Superior temporal gyrus (tissue), 1 donor: ENCODE results near the gene TTC28.
A peak's percentile ranks its signal among the peaks of the same experiment; 100 is the strongest.

ENCODE experiments used
- DNase-seq: peaks from one replicate; pipeline ENCODE4 v3.0.0-alpha.2; 2016; ENCODE audit errors: extremely low spot score

The TTC28 gene

DNA sequence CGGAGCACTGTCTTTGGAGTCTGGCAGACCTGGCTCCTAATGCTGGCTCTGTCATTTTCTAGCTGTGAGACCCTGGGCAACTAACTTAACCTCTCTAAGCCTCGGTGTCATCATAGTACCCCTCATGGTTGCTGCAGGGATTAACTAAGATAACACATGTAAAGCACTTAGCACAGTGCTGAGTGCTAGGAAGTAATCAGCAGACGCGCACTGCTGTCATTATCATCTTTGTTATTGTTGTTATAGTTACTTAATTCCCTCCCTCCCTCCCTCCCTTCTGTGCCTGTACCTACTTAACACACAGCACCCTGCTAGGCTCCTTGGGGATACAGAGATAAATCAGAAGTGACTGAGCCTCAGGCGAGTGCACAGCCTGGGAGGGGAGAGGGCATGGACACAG, 655.9 kb downstream of the TTC28 start:
- no peak for DNase-seq

DNA sequence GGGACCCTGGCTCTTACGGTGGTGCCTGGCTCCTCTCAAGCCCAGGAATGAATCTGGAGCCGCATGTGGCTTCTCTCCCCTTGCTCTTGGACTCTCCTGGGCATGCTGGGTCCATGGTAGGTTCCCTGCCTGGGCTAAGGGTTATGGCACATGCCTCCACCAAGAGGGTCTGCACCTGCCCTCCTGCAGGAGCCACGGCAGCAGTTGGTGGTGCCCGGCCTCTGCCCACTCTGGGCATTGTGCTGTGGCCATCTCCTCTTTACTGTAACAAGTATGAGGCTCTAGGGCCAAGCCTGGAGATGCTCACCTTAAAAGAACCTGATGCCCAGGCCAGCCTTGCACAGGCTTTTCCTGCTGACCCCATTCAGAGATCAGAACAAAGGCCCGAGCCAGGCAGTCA, 656.6 kb downstream of the TTC28 start:
- DNase-seq, result no peak

DNA sequence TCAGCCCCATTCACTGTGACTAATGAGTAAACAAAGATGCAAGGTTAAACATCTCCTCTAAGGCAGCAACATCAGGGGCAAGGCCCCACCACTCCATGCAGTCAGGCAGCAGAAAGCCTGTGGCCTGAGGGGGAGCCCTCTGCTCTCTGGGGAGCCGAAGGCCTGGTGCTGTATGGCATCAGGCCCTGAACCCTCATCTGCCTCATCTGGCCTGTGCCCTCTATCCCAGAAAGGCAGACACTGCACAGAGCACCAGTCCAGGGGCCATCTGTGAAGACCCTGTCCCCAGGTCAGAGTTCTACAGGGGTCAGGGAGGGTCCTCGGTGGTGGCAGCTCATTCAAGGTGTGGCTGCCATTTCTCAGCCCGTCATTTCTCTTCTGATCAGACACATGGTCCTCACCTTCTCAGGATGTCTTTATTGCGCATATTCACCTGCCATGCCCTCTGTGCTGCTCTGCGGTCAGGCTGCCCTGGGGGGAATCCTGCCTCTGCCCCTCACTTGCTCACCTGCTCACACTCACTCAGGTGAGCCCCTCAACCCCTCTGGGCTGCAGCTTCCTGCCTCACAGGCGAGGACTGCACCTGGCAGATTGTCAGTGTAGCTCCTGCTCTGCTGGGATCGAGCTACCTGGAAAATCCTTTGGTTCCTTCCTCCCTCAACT, 657.5 kb downstream of the TTC28 start:
- no peak for DNase-seq

DNA sequence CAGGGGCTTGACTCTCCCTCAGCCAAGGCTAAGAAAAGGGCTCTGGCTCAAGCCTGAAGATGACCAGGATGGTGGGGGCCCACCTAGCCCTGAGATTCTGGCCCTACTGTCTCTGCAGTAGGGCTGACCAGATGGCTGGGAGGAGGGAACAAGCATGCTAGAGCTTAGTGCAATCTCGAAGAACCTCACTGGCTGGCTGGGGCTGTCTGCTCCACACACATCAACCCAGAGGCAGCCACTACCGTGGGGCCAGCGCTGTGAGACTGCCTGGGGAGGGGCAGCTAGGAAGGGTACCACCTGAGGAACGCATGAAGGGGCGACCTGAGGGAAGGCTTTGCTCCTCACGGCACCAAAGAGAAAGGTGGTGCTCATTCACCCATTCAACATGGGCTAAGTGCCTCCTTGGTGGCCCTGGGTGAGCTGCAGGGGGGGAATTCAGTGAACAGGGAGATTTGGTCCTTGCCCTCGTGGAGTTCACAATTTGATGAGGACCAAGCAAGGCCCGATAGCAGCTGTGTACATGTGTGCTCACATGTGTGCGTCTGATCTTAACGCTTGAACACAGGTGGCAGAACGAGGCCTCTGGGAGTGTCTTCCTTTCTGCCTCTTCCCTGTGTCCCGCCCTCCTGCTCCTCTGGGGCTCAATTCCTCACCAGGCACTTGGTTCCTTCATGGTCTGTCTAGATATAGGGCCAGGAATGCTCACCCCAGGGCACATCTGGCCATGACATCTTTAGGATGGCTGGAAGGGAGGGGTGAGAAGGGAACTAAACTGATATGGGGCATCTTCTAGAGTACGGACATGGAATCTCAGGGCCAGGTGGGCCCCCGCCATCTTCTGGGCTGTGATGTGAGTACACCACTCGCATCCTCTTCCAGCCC, 658.3 kb downstream of the TTC28 start:
- DNase-seq, result no peak

DNA sequence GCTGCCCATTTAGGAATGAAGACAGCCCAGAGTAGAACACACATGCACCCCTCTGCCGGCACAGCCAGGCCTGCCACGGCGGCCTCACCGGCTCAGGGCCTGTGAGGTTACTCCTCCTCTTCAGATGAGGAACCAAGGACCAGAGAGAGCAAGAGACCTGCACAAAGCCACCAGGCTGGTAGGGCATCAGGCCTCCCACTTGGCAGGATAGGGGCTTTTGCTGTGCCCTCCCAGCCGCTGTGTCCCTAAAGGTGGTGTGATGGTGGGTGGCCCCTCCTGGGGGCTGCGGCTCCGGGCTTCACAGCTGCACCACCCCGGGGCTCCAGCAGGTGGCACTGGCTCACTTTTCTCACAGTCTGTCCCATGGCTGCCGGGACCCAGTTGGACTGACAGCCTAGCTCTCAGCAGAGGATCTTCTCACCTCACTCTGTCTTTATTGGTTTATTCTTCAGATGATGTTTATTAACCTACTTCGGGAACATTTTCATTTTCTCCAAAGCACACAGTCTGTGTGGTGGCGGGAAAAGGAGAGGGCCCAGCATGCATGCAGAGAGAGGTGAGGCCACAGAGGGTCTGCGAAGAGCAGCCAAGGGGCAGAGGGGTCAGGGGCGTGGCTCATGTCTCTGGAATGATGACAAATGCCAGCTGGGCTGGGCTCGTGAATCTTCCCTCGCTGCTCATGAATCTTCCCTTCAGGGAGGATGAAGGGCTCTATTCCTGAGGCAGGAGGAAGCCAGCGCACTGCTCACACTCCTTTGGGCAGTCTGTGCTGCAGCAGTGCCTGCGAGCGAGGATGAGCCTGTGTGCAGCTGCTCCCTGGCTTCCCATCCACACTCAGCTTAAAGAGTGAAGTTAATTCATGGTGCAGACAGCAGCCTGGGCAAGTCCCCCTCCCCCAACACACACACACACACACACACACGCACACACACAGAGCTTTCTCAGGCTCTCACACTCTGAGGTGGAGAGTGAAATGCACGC, 659.5 kb downstream of the TTC28 start:
- peak; percentile 81 for DNase-seq

DNA sequence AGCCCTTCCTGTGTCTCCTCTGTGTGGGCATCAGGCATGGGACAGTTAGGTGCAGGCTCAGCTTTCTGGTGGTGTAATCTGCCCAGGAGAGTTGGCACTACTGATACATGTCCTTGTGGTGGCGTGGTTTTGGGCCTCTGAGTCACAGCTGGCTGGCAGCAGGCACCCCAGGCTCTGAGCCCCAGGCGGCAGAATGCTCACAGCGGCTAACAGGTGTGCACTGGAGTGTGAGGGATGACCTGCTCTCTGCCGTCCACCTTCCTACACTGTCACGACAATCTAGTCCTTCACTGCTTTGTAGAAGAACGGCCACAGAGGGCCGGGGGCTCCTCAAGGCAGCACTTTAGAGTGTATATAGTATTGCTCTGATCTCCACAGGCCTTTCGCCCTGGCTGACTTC, 660.3 kb downstream of the TTC28 start:
- no peak for DNase-seq

DNA sequence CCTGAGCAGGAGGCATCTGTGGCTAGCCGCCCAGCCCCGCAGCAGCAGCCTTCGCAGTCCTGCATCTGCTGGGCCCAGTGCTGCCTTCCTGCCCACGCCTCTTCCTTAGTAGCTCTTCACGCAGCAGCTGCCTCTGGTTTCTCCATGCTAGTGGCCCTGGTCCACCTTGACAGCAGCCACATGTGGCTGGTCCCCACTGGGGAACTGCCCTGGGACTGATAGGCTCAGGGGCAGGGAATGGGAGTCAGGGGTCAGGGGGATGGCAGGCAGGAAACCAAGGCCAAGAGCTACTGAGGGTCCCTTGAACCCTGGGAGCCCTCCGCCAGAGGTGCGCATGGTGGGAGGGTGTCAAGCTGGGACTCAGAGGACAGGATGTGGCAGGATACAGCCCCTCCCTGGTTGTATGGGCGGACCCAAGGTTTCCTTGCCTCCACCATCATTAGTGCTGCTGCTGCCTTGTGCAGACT, 661.1 kb downstream of the TTC28 start:
- DNase-seq, result no peak

DNA sequence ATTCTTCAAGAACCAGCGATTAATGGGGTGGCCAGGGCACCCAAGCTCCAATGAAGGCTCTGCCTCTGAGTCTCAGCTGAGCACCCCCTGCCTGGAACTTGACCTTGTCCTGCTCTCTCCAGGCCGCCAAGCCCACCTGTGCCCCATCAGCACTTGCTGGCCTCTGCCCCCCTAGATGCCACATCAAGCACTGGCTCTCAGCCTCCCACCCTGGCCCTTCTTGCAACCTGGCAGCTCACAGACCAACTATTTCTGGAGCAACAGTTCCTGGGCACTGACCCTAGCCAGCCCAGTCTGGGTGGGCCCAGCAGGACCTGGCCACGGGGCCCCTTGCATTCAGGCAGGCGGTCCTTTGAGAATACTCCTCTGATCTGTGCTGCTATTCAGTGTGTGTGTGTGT, 661.8 kb downstream of the TTC28 start:
- DNase-seq, result no peak

DNA sequence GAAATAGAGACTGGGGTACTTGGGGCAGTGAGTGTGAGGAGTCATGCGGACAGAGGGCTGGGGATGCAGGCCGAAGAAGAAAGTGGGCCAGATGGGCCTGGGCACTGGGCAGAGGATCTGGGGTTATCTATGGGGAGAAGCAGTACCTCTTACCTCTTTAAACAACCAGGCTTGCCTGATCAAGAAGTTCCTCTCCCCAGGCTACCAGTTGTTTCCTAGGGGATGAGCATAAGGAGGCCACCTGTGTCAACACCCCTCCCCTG, 662.2 kb downstream of the TTC28 start:
- no peak for DNase-seq

DNA sequence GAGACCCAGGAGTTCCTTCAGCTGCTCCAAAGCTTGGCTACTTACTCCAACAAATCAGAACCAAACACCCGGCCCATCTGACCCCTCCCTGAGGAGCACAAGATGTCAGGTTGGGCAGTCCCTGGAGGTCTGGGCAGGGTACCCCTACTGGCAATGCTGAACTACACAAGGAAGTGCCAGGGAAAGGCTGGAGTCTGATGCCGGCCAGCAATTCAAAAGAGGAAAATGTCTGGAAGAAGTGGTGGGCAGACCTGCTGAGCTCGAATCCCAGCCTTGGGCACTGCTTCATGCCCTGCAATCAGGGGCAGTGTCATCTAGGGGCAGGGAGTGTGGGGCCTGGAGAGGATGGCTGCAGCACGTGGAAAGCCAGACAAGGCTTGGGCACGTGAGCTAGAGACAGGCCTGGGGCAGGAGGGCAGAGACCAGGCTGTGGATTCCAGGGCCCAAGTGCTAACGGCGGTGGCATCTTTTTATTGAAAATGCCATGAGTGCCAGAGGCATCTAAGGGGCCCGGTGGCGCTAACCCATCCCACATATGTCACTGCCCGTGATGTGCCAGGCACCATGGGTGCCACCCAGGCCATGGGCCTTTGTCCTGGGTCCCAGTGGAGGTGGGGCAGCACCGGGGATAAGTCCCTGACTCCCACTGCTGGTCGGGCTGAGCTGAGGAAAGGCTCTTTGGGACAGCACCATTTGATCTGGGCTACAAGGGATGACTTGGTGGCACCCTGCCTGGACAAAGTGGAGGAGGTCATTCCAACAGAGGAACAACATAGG, 662.7 kb downstream of the TTC28 start:
- no peak for DNase-seq

DNA sequence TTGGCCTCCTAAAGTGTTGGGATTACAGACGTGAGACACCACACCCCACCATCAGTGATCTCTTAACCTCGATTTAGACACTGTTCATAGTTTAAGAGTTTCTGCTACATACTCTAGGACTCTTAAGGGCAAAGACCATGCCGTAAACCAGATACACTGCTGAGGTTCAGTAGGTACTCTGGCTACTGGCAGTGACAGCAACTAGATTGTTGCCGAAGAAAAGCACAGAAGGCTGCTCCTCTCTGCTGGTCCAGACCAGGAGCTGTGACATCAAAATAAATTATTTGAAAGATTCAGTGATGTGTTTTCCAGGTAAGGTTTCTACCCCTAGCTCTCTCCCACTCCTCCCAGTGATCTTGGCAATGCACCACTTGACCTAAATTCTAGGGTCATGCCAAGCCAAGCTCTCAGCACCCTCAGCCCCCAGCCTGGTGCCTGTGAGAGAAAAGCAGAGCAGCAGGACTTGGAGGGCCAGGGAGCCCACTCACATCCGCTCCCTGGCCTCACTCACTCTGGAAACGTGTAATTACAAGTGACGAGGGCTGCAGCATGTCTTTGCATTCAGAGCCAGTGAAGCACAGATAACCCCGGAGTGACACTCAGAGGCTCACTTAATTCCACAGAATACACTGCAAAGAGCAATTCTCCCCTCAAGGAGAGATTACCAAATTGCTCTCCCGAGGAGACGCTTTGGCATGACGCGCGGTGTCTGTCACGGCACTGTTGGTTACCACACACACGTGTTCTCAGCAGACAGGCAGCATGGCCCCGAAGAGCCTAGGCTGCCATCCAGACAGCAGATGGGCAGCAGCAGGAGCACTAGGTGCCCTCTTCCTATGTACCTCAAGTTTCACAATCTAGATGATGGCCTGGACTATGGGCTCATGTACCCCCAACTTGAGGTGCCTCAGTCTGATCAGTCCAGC, 663.7 kb downstream of the TTC28 start:
- DNase-seq, result no peak

DNA sequence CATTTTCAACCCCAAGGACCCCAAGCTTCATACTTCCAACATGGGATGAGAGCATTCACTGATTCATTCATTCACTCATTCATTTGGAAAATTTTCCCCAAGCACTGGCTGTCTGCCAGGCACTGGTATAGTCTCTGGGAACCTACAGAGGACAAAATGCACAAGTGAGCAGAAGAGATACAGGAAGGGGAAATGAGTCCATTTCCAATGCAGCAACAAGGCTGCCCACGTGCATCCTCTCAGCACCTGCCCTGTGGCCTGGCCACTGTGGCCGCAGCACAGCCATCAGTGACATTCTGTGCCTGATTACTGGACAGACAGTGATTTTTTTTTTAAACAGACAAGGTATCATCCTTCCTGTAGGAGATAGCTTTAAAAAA, 664.6 kb downstream of the TTC28 start:
- DNase-seq, result no peak

DNA sequence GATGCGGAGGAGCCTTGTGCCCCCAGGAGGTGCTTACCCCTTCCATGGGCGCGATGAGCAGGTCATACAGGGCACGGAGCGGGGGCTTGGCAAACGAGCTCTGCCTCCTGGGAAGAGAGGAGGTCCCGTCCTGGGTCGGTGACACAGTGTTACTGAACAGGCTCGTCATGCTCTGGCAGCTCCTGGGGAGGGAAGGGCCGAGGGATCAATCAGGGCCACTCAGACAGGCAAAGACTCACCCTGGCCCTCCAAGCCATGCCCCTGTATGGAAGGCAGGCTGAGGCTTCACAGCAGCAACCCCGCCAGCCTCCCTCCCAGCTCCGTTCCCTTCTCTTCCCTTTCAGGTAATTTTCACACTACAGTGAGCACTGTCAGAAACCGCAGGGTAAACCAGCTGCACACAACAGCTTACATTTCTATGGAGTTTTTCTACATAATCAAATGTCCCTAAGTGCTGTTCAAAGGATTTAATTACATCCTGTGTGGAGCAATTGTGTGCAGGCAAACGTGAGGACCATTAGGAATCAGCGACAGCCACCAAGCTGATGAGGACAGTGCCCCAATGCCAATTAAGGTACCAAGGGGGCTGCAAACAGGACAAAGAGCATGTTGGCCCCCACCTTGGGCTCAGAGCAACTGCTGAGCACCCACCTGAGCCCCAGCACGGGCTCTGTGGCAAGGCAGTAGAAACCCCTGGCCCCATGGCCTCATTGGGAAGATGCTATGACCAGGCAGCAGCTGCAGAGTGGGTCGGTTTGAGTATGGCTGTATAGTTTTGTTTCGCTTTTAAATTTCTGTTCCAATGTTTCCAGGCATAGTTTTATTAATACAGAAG, 665.2 kb downstream of the TTC28 start:
- no peak for DNase-seq

DNA sequence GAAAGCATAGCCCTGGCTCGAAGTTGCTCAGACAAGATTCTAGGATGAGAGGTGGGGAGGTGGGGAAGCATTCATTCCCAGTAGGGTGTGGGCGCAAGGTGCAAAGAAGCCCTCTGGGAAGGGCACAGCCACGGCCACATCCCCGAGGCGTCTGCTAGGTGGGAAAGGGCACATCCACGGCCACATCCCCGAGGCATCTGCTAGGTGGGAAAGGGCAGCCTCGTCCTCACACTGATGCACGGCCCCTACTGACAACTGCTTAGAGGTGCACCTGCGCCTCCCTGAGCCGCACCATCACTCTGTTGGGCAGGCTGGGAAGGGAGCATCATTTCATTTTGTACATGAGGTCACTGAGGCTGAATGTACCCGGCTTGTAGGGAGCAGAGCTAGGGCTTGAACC, 666.0 kb downstream of the TTC28 start:
- no peak for DNase-seq

DNA sequence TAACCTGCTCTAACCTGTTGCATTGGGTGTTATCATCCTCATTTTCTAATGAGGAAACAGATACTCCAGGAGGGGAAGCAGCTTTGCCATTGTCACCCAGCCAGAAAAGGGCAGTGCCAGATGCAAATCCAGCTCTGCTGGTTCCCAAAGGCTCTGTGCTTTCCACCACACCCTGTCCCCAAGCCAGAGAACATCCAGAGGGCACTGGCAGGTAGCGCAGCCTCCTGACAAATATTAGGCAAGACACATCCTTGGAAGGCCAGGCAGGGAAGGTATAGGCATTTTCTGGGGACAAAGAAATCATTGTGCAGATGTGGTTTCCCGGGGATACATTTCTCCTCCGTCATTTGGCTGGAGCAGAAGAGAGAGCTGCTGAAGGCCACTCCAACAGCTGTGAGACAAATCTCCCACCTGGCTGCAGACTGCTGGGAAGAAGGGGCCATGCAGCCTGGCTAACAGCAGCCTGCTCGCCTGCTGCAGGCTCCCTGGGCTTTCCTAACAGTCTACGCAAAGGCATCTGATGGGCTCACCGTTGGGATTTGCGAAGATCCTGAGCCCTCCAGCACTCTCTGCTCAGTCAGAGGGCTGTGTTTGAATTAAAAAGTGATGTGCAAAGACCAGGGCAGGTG, 666.7 kb downstream of the TTC28 start:
- no peak for DNase-seq

DNA sequence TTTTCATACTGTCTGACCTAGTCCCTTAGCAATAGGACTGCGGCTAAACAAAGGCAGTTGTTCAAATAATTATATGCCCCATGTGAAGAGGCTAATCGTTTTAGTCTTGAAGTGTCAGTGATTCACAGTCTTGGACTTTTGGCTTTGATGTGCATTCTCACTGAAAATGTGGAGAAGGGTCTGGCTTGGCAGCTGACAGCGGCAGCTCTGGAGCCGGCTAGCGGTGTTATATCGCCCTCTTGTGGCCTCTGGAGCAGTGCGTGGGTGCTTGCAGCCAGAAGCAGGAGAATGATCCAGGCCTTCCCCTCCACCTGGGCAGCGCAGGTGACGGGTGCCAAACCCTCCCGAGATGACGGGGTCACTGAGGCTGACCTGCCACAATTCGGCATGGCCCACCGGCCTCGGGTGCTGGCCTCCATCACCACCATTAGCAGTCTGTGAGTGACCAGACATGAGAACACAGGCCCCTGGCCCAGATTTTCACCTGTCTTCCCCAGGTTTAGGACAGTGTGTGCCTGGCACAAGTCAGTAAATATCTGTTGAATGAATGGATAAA, 670.3 kb downstream of the TTC28 start:
- peak; percentile 91 for DNase-seq

DNA sequence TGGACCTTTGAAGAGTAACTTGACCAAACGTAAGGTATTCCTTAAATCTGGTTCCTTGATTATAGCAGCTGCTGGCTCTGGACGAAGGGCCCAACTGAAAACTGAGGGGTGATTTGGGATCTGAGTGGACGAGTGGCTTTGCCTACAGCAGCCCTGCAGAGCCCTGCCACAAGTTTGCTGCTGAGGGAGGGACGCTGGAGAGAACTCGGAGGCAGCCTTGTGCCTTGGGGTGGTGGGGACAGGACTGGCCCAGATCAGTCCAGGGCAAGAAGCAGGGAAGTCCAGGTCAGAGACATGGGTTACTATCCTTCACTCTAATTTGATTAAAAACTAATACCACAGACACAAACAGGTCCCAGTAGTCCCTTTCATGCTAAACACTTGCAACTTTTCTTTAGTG, 671.0 kb downstream of the TTC28 start:
- DNase-seq, result no peak

DNA sequence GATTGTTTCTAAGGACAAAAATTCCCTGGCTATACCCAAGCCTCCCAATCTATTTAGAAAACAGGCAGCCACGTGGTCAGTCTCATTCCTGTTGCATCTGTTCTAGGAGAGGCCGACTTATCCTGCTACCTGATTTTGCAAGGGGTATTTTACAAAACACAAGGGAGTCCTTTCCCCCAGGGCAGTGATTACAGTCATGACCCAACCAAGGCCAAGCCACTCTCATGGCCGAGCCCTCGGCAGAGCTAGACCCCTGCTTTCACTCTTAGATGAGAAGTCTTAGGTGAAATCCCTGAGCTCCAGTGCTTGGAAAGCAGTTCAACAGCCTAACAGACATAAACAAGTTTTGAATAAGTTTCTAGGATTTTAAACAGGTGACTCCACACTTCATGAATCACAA, 671.6 kb downstream of the TTC28 start:
- DNase-seq, result no peak

DNA sequence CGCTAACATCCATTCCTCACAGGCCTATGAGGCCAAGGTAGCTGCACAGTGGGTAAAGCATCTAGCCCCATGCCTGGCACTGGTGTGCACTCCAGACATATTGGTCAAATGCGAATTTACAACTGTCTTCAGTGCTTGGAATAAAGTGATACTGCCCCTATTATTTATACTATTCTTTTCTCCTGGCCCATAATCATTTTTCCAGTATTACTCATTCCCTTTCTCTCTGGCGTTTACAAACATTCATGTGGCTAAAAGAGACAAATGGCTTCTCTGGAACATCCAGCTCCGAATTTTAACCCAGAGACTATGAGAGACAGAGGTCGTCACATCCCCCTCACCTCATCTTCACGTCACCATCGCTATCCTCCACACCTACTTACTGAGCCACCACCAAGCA, 673.4 kb downstream of the TTC28 start:
- no peak for DNase-seq
